Glomerular visceral epithelial cell (primary cell): ENCODE data around the gene ADAMTS10.
"Not testable (repeated sequence)": the region's sequence is repeated elsewhere in the genome, so short reads cannot be mapped to it uniquely, and the experiment has no call there.

Experiments used
- DNase-seq: peaks from one replicate; pipeline ENCODE4 v3.0.0-alpha.2; 2016; ENCODE audit errors: extremely low spot score

ADAMTS10 gene

DNA sequence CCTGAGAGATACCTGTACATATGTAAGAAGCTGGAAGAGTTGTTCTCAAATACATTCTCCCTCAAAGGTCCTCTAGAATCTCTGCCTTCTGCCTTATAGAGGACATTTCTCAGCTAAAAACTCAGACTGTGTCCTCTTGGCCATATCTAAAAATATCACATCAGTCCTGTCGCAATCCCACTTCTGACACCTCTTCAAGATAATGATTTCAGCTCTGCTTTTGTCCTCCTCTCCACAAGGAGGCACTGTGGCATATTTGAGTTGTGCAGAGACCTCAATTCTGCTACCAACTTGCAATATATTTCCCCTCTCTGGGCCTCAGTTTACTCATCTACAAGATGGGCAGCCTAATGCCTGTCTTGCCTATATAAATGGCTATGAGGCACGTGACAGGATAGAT is 16.6 kb downstream of the ADAMTS10 start:
- DNase-seq, result no peak

DNA sequence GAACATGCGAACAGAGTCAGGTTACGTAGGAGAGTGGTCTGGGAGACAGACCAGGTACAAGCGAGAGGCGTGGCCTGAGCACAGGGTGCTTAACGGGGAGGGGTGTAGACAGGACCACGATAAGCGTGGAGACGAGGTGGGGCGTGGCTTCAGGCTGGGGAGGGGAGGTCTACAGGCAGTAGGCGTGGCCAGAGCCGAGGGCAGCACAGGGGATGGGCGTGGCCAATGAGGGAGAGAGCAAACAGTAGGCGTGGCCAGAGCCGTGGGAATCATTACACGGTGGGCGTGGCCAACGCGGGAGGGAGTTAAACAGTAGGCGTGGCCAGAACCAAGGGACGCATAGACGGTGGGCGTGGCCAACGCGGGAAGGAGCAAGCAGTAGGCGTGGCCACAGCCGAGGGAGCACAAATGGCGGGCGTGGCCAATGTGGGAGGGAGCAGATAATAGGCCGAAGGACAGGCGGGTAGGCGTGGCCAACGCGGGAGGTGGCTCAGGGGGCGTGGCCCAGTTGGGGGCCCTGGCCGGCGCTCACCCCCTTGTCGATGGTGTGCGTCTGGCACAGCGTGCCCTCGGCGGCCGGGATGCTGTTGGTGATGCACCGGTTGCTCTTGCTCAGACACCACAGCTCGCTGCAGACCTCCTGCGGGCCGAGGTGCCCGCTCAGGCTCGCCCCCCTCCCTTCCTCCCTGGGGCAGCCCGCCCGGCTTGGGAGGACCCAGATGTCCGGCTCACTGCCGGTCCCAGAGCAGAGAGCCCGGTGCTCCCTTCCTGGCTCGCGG is 18.1 kb downstream of the ADAMTS10 start:
- DNase-seq, result peak; percentile 10

DNA sequence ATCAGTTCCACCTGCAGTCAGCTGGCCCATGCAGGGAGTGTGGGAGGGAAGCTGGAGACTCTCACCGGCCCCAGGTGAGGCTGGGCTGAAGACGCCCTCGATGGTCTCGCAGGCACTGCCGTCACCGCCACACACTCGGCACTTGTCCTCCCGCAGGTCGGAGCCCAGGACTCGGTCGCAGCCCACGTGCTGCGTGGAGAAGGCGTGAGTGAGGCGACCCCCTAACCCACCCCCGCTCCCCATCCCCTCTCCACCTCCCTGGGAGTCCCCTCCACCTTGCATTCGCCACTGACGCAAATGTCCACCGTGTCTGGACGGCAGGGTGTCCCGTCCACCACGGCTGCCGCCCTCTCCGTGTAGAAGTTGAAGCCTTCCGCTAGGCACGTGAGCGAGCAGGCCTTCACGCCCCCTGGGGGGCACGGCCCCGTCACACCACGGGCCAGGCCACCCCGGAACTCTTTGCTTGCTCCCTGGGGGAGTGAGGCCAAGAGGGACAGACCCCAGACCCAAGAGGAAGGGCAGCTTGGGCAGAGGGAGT is 21.3 kb downstream of the ADAMTS10 start:
- DNase-seq, result no peak

- DNase-seq, result no peak
These were observed 24.4 kb downstream of the ADAMTS10 start for GRCh38 chr19:8585894-8586750.

- DNase-seq, result no peak
These were observed 25.3 kb downstream of the ADAMTS10 start for GRCh38 chr19:8584965-8585893.

GRCh38 chr19:8580710-8581281 is 29.7 kb downstream of the ADAMTS10 start:
- peak; percentile 66 for DNase-seq

DNA sequence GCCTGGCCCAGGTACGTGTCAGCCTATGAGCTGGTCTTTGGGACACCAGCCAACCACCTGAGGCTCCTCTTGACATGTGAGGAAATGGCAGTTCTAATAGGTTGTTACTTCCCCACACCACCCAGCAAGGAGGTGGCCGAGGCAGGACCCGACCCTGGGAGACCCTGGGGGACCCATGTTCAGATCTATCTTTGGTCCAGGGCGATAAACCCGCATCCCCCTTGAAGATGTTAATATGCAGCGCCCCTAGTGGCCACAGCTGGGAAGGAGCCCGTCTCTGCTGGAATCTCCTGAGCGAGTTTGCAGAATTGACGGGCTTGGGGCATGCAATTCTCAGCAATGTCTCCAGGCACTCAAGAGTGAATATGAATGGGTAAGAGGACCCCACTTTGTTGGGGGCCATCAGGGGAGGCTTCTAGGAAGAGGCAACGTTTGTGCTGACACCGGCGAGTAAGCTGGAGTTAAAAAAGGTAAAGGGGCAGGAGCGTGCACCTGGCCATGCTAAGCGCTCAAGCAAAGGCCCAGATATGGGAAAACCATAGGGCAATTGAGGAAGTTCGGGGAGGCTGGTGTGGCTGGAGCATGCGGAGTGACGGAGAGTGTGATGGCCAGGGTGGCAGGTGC is 31.8 kb downstream of the ADAMTS10 start:
- peak; percentile 50 for DNase-seq

GRCh38 chr19:8577741-8578140 is 32.8 kb downstream of the ADAMTS10 start:
- DNase-seq, result no peak

GRCh38 chr19:8577247-8577646 is 33.3 kb downstream of the ADAMTS10 start, which contains the start of gene MYO1F:
Gene MYO1F, minus strand, starts transcription at chr19:8577442. Its CDS starts 133 bp downstream, at chr19:8577309.
- DNase-seq, result no peak

DNA sequence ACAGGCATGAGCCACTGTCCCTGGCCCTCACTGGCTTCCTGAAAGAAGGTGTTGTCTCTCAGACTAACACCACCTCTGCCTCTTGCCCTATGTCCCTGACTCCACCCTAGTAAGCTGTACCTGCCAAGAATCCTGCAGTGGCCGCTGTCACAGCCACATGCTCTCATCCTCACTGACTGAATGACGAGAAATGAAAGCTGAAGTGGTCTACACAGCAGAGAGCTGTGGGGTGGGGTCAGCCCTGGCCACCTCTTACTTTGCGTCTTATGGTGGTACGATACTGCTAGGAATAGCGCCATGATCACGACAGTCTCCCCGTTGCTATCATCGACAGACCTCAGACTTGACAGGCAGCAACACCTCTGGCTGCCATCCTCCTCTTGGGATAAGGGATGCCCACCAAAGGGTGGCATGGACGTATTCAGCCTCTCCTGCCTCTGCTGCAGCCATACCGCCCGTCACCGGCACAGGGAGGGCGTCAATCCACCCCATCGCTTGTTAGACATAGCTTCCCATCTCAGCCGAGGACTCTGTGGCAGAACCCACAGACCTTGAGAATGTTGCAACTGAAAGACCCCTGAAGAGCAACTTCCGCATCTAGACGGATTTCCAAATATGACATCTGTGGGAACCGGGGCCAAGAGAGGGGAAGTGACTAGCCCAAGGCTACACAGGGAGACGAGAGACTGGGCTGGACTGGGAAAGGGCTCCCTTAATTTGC is 34.1 kb downstream of the ADAMTS10 start:
- DNase-seq, result no peak

DNA sequence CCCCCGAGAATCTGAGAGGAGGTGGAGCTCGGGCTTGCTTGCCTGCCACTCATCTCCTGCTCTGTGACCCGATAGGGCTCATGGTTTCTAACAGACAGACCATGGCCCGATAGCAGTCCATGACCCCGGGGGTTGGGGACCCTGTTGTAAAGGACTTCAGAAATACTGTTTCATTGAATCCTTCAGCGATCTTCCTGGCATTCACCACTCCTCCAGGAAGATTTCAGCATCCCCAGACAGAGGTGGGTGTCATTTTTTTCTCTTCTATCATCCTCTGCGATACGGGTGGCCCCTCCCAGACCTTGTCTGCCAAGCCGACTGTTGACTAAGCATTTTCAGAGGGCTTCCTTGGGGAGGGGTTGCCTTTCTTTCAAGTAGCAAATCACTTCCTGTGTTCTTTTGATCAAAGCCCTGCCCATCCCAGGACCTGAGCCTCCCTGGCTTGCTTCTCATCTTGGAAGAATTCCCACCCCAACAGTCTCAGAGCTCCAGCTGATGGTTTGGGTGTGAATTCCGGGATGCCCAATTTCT is 35.0 kb downstream of the ADAMTS10 start:
- DNase-seq, result no peak

- DNase-seq, result not testable (repeated sequence)
These were observed 35.9 kb downstream of the ADAMTS10 start for GRCh38 chr19:8574619-8574922.

- DNase-seq, result no peak
These were observed 37.2 kb downstream of the ADAMTS10 start for GRCh38 chr19:8573316-8573715.

- no peak for DNase-seq
These were observed 39.5 kb downstream of the ADAMTS10 start for GRCh38 chr19:8571006-8571411.

DNA sequence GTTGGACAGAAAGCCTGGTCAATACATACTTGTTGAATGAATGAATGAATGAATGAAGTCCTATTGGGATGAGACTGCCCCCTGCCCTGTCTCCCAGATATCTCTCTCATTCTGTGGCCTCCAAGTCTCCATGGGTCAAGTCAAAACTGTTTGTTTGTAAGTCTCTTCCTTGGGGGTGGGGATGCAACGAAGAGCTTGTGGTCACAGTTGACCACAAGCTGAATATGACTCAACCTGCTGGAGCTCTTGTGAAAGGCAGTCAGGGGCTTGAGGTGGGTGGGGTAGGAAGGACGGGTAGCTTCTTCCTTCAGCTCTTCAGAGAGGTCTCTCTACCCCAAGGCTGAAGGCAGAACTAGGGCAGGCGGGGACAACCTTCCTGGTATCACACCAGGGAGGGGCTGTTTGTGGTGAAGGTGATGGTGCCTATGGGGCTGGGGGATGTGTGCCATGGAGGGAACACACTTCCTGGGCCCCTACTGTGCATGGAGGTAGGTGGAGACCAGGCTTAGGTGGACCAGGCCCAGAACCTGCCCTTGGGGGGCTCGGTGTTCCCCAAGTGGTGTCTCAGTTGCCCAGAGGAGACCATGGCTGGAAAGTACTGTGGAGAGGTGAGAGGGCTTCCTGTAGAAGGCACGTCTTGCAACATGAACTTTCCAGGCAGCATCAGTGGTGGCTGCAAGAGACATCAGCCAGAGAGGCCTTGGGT is 41.3 kb downstream of the ADAMTS10 start:
- peak; percentile 80 for DNase-seq

DNA sequence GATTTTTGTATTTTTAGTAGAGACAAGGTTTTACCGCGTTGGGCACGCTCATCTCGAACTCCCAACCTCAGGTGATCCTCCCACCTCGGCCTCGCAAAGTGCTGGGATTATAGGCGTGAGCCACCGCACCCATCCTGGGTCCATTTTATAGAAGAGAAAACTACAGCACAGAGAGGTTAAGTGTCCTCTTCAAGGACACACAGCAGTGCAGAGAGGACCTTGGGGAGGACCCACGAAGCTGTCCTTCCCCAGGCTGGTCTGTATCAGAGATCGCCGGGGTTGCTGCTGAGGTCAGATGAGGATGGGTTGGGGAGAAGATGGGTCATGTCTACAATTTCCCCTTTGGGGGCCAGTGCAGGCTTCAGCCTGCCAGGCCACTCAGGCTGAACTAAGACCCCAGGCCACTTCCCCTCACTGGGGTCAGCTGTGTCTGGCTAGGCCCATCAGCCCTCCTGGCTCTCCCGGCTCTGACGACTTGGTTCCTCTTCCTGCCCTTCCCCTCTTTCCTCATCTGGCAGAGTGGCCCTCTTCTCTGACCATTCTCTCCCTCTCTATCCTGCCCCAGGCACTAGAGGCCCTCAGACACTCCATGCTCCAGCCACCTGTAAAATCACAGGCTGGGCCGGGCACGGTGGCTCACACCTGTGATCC is 42.9 kb downstream of the ADAMTS10 start:
- no peak for DNase-seq

DNA sequence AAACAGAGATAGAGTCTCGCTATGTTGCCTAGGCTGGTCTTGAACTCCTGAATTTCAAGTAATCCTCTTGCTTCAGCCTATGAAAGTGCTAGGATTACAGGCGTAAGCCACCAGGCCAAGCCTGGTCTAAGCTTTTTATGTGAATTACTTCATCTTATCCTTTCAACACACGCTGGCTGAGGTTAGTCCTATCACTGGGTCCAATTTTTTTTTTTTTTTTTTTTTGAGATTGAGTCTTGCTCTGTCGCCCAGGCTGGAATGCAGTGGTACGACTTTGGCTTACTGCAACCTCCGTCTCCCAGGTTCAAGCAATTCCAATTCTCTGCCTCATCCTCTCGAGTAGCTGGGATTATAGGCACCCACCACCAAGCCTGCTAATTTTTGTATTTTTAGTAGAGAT is 43.7 kb downstream of the ADAMTS10 start:
- no peak for DNase-seq

- not testable (repeated sequence) for DNase-seq
These were observed 45.6 kb downstream of the ADAMTS10 start for GRCh38 chr19:8564866-8565265.
